Gastroesophageal sphincter (tissue), 3 donors: Measurements from ENCODE around the gene PRKG2.

ENCODE experiments used
- EP300 ChIP-seq: sonication (generic); formaldehyde crosslinking; IDR thresholded peaks from one replicate; pipeline ENCODE4 v1.6.1; 2017; ENCODE audit warnings: antibody characterized with exemption, mild to moderate bottlenecking
- POLR2A ChIP-seq, 2 donors: fragments of 450-650 bp; IDR thresholded peaks; one replicate each; pipeline ENCODE4 v1.6.1; 2017; ENCODE audit warnings: antibody characterized with exemption in 2 of 2, mild to moderate bottlenecking in 2 of 2, moderate library complexity in 1 of 2
- POLR2AphosphoS5 ChIP-seq: sonication (generic); formaldehyde crosslinking; IDR thresholded peaks from one replicate; pipeline ENCODE4 v1.6.1; 2017; ENCODE audit warnings: antibody characterized with exemption
- TF ChIP-seq, protein P1 (sequence below), 4 experiments: fragments of 200-600 bp in 2 of 4; fragments of 450-650 bp in 2 of 4; sonication (generic) in 1 of 4; IDR thresholded peaks; one replicate each; pipeline ENCODE4 v1.5.1; 2017 to 2019; ENCODE audit warnings: antibody characterized with exemption in 4 of 4, mild to moderate bottlenecking in 2 of 4, moderate library complexity in 2 of 4

DNA sequence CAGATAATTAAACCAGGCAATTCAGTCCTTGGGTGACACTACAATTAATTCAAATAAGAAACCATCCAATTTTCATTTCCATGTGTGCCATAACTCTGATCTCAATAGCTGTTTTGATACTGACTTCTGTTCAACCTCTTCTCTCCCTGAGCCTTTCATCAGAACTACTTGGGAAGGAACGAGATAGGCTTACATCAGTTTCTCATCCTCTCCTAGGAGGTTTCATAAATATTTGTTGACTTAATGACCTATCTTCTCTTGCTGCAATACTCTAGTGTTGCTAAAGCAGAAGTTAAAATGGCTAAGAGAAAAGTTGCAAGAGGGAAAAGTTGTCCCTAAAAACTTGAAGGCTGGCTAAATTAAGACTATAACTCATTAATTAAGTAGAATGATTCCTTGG, 41.8 kb downstream of the PRKG2 start:
- TF ChIP-seq, protein P1, sequence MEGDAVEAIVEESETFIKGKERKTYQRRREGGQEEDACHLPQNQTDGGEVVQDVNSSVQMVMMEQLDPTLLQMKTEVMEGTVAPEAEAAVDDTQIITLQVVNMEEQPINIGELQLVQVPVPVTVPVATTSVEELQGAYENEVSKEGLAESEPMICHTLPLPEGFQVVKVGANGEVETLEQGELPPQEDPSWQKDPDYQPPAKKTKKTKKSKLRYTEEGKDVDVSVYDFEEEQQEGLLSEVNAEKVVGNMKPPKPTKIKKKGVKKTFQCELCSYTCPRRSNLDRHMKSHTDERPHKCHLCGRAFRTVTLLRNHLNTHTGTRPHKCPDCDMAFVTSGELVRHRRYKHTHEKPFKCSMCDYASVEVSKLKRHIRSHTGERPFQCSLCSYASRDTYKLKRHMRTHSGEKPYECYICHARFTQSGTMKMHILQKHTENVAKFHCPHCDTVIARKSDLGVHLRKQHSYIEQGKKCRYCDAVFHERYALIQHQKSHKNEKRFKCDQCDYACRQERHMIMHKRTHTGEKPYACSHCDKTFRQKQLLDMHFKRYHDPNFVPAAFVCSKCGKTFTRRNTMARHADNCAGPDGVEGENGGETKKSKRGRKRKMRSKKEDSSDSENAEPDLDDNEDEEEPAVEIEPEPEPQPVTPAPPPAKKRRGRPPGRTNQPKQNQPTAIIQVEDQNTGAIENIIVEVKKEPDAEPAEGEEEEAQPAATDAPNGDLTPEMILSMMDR (IDR thresholded peaks at IDR 0.05) = no peak
- no peak for TF ChIP-seq POLR2A (IDR thresholded peaks at IDR 0.05)
- TF ChIP-seq EP300 = no peak
- no peak for TF ChIP-seq POLR2AphosphoS5
